NCI-H146 (cell line): Measurements from ENCODE around the gene ADGRD1.

Experiments used
- DNase-seq: peaks from one replicate; lab custom pipeline; 2025; lab: John Stamatoyannopoulos, UW

The ADGRD1 gene

DNA sequence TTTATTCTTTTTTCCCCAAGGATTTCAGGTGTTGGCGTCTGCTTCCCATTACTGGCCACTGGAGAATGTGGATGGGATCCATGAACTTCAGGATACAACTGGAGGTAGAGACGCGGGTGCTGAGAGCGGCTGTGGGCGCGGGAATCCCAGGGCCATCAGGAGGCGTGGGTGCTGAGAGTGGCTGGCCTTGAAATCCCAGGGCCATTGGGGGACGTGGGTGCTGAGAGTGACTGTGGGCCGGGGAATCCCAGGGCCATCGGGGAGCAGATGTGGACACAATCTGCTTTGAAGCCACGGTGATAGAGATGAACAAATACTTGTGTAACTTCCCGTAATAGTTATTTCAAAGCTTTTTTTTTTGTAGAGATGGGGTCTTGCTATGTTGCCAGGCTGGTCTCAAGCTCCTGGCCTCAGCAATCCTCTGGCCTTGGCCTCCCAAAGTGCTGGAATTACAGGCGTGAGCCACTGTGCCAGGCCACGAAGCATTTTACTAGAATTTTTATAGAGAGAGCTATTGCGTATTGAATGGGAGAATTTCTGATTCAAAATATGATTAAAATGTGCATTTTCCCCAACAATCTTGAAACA lies 12.8 kb downstream of the ADGRD1 start:
- DNase-seq = no peak

DNA sequence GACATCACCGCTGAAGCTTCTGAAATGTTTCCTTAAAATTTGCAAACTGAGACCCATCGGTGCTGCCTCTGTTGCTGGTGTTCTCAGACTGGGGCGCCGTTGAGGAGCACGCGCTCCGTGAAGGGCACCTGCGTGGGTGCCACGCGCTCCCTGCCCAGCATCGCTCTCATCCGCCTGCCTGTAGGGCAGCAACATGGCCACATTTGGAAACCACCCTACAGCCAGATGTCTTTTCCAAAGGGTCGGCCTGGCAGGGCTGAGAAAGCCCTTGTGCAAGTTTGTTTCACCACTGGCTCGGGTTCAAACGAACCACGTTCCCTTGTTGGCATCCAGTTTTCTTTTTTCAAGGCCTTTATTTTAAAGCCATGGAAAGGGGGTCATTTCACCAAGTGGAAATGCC lies 13.9 kb downstream of the ADGRD1 start:
- no peak for DNase-seq

- DNase-seq = no peak
Measured at GRCh38 chr12:130968611-130969010, 14.9 kb downstream of the ADGRD1 start.

GRCh38 chr12:130969223-130969622 lies 15.5 kb downstream of the ADGRD1 start:
- no peak for DNase-seq

DNA sequence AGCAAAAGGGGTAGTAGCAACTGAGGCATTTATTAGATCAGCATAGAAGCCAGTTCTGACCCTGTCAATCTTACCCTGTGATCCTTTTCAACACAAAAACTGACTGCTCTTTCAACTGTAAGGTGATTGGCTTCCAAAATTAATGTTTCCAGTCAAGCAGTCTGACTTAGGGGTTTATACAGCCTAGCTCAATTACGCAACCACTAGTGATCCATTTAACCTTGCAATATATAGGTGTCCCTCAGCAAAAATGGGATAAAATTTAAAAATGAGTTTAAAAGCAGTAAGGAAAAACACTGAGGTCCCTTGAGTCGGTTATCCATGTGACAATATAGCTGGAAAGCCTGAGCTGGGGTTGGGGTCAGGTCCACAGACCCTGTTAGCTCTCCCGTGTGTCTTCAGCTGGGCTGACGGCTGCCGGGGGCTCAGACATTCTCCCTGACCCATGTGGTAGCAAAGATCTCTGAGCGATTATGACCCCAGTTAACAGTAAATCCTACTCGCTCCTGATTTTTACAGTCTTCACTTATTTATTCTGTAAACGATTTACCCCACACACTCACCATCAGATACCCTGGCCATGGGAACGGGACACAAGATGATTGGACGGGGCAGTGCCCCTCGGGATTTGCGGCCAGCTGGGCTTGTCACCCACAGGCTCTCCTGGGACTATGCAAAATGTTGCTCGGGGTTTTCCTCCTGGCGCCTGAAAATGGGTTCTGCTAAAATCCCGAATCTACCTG lies 16.6 kb downstream of the ADGRD1 start:
- DNase-seq = no peak

GRCh38 chr12:130970908-130971233 lies 17.2 kb downstream of the ADGRD1 start:
- no peak for DNase-seq

GRCh38 chr12:130971925-130972585 lies 18.3 kb downstream of the ADGRD1 start:
- DNase-seq = no peak

GRCh38 chr12:130972586-130972950 lies 18.9 kb downstream of the ADGRD1 start:
- no peak for DNase-seq

DNA sequence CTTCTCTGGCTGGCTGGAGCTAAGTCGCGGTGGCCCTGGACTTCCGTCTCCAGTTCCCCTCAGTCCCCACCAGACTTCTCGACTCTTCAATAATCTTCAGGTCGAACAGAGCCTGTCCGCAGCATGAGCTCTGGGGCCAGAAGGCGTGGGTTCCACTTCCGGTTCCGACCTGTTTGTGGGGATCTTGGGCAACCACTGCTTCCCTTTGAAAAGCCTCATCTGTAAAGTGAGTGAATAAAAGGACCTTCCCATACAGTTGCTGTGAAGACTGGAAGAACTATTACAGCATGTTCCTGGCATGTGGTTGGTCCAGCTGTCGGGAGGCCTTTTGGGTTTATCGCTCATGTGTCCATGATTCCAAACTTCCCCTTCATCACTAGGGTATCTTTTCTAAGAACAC lies 19.4 kb downstream of the ADGRD1 start:
- no peak for DNase-seq

DNA sequence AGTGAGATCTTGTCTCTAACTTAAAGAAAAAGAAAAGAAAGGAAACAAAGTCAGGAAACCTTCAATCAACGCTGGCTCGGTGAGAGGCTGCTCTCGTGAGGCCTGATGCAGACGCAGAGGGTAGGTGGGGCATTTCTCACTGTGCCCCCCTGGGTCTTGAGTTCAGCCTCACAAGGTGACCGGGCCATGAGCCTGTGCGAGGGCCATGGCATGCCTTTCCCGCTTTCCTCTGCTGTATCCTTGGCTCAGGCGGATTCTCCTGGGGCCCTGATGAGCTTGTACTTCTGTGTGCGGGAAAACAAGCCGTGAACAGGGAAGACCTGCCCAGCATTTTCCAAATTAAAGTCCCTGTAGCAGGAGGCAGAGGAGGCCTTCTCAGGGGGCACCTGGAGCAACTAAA lies 20.2 kb downstream of the ADGRD1 start:
- DNase-seq = no peak

- no peak for DNase-seq
Measured at GRCh38 chr12:130975116-130975515, 21.4 kb downstream of the ADGRD1 start.

GRCh38 chr12:130976171-130976720 lies 22.5 kb downstream of the ADGRD1 start:
- no peak for DNase-seq

- no peak for DNase-seq
Measured at GRCh38 chr12:130977046-130977742, 23.5 kb downstream of the ADGRD1 start.

DNA sequence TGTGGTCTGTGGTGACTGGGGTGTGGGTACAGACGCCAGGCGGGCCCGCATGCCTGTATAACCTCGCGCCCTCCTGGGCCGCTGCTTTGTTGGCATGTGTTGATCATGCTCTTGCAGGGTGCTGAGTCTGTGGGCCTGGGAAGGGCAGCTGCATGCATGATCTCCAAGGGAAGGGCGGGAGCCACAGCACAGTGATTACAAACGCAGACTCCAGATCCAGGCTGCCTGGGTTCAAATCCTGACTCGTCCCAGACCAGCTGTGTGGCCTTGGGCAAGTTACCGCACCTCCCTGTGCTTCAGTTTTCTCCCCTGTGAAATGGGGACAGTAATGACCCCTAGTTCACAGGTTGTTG lies 24.0 kb downstream of the ADGRD1 start:
- no peak for DNase-seq

- DNase-seq = no peak
Measured at GRCh38 chr12:130978785-130979184, 25.1 kb downstream of the ADGRD1 start.

DNA sequence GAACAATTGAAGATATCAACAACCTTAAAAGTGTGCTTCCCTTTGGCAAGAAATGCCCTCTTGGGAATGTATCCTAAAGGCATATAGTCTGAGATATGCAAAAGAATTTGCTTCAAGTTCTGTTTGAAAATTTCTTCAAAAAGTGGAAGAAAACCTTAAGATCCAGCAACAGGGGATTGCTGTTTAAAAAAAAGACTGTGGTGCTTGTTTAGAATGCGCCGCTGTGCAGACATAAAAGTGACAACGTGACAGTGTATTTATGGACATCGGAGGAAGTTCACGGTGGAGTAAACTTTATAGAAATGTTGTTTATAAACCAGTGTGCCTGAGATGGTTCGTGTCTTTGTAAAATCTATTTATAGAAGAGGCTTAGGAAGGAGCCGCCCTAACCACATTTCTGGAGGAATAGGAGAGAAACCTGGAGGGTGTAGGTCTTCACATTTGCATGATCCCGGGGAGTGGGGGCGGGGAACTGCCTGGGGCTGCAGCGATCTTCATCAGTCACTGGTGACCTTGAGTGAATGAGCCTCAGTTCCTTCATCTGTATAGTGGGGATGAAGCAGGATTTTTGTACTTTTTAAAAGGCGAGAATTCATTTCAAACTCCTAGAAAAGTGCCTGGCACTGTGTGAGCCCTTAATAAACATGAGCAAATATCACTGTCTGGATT lies 27.5 kb downstream of the ADGRD1 start:
- no peak for DNase-seq

DNA sequence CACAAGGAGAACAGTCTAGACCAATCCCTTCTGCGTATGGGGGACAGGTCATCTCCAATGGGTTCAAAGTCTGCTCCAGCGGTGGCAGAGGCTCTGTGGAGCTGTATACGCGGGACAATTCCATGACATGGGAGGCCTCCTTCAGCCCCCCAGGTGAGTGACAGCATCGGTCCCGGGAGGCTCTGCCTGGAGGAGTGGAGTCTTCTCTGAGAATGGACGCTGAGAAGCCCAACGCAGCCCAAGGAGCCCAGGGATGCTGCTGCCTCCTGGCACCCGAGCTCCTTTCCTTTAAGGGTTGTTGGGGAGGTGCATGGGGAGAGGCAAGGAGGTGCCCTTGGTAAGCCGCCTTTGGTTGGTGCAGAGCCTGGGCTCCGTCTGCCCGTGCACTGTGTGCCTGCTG lies 28.2 kb downstream of the ADGRD1 start:
- no peak for DNase-seq

DNA sequence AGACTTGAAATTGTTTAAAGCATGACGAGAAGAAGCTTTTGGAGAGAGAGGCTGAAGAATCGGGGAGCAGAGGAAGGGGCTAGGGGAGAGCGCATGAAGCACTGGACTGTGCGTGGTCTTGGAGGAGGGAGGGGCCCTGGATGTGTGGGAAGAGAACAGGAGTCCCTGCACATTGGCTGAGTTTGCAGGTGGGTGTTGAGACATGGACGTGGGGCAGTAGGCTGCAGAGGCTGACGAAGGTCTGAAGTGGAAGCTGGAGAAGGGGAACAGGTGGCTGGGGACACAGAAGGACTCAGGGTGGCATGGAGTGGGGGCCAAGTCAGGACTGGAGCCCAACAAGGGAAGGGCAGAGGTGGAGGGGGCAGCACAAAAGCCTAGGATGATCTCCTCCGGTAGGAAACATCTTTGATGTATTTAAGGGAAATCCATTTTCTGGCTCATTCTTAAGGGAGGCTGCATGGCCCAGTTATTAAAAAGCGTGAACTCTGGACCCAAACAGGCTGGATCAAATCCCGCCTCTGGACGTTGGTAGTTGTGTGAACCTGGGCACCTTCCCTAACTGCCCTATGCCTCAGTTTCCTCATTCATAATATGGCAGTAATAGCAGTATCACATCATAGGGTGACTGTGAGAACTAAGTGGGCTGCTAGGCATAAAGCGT lies 29.0 kb downstream of the ADGRD1 start:
- DNase-seq = no peak

- no peak for DNase-seq
Measured at GRCh38 chr12:130983328-130984017, 29.8 kb downstream of the ADGRD1 start.

DNA sequence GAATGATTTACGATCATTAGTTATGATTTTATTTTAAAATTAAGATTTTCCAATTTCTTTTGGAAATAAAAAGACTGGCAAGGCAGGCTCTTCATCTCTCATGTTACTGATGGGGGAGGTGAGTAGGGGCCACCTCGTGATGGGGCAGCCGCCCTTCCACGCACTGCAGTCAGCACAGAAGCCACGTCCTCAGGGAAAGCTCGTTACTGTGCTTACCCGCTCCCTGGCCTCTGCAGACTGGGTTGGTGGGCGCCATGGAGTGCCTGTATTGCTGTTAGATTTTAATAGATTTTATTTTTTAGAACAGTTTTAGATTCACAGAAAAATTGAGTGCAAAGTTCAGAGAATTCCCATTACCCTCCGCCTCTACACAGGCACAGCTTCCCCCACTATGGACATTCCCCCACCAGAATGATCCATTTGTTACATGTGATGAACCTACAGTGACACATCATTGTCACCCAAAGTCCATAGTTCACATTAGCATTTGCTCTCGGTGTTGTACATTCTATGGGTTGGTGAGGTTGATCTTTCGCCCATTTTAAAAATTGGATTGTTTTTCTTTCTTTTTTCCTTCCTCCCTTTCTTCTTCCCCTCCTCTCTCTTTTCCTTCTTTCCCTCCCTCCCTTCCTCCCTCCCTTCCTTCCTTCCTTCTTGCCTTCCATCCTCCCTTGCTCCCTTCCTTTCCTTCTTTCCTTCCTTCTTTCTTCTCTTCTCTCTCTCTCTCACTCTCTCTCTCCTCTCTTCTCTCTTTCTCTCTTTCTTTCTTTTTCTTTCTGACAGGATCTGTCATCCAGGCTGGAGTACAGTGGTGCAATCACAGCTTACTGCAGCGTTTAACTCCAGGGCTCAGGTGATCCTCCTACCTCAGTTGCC lies 30.7 kb downstream of the ADGRD1 start:
- no peak for DNase-seq
